SU-DHL-6 (cell line): ENCODE measurements around the gene CARHSP1.

Experiments used
- H2AFZ ChIP-seq: fragments of 200-600 bp; sonication (generic); 2 replicates; pipeline ENCODE4 v1.6.1; 2014; ENCODE audit warnings: low read depth, mild to moderate bottlenecking, moderate library complexity, mixed read lengths, antibody characterized with exemption, low read length; ENCODE audit not compliant: severe bottlenecking
- H3F3A ChIP-seq: fragments of 200-600 bp; shearing (Covaris generic); 2 replicates; pipeline ENCODE4 v1.6.0; 2016; ENCODE audit warnings: antibody characterized with exemption, mild to moderate bottlenecking; ENCODE audit not compliant: insufficient read depth
- H3K27ac ChIP-seq: fragments of 200-600 bp; sonication (generic); 2 replicates; pipeline ENCODE4 v1.5.1; 2016; ENCODE audit warnings: low read depth, mild to moderate bottlenecking, low read length, moderate library complexity, mixed read lengths
- H3K27me3 ChIP-seq: fragments of 200-600 bp; sonication (generic), shearing (Covaris generic); 2 replicates; pipeline ENCODE4 v1.6.0; 2014; ENCODE audit warnings: mild to moderate bottlenecking, low read length
- H3K36me3 ChIP-seq: fragments of 200-600 bp; sonication (generic); 2 replicates; pipeline ENCODE4 v1.6.1; 2014; ENCODE audit warnings: mild to moderate bottlenecking, low read length, mixed read lengths
- H3K4me2 ChIP-seq: fragments of 300-600, 200-600 bp; shearing (Covaris generic), sonication (generic); 2 replicates; pipeline ENCODE4 v1.6.0; 2014; ENCODE audit warnings: low read length, low read depth, mild to moderate bottlenecking; ENCODE audit not compliant: poor library complexity, severe bottlenecking
- H3K4me3 ChIP-seq: fragments of 200-600 bp; sonication (generic); 2 replicates; pipeline ENCODE4 v1.5.1; 2014; ENCODE audit warnings: antibody characterized with exemption, low read length, mild to moderate bottlenecking, mixed read lengths; ENCODE audit not compliant: insufficient read depth, poor library complexity, severe bottlenecking
- H3K79me2 ChIP-seq: fragments of 200-600 bp; sonication (generic); 2 replicates; pipeline ENCODE4 v1.6.1; 2014; ENCODE audit warnings: mild to moderate bottlenecking, low read length, moderate library complexity; ENCODE audit not compliant: insufficient read depth
- H3K9ac ChIP-seq: fragments of 200-600 bp; sonication (generic); 2 replicates; pipeline ENCODE4 v1.7.0; 2014; ENCODE audit warnings: mild to moderate bottlenecking, low read length
- H3K9me2 ChIP-seq: fragments of 200-600 bp; sonication (generic); replicated peaks from 2 replicates; pipeline ENCODE4 v1.6.1; 2014; ENCODE audit warnings: low read length; ENCODE audit not compliant: insufficient read depth
- H3K9me3 ChIP-seq: fragments of 200-600 bp; sonication (generic); 2 replicates; pipeline ENCODE4 v1.6.1; 2014; ENCODE audit warnings: low read length, mixed read lengths; ENCODE audit not compliant: insufficient read depth
- H4K20me1 ChIP-seq: fragments of 200-600 bp; sonication (generic); 2 replicates; pipeline ENCODE4 v1.6.1; 2014; ENCODE audit warnings: low read depth, mild to moderate bottlenecking, antibody characterized with exemption, low read length, moderate library complexity, mixed read lengths
- EZH2phosphoT487 ChIP-seq: fragments of 200-600 bp; sonication (generic), shearing (Covaris generic); conservative IDR thresholded peaks from 2 replicates; pipeline ENCODE4 v1.6.1; 2018; ENCODE audit warnings: mild to moderate bottlenecking, antibody characterized with exemption, low read length, moderate library complexity, mixed read lengths
- TF ChIP-seq, protein P1 (sequence below): fragments of 200-600 bp; sonication (generic); IDR thresholded peaks from one replicate; pipeline ENCODE4 v1.5.1; 2017; ENCODE audit warnings: antibody characterized with exemption, mild to moderate bottlenecking, low read length, moderate library complexity; ENCODE audit not compliant: insufficient read depth, poor library complexity, severe bottlenecking

The CARHSP1 gene

DNA sequence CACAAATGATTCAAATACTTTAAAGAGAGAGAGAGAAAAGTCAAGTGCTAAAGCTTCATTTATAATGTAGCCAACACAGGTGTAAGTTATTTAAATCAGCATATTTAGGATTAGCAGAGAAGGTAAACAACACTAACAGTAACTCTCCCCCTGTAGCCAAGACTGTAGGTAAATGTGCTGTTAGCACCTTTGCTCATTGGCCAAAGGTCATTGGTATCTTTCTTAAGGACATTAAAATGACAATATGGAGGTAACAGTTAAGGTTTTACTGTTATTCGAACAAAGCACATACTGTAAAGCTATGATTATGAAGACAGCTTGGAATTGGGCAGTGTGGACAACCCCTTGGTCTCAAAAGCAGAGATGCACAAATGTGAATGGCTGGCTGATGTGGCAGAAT lies 42.0 kb upstream of the CARHSP1 start:
- H3K9me3 ChIP-seq = no peaks in the 10 kb centered on the region
- no peaks in the 10 kb centered on the region for H3K9me2 ChIP-seq
- H4K20me1 ChIP-seq = peaks cover 19% of the 10 kb centered on the region
- peaks cover 54% of the 10 kb centered on the region for H3K36me3 ChIP-seq
- H3K27me3 ChIP-seq = no peaks in the 10 kb centered on the region
- no peak overlapping the region for H2AFZ ChIP-seq
- H3K27ac ChIP-seq = no peak overlapping the region
- H3K4me2 ChIP-seq = no peak overlapping the region
- no peak overlapping the region for H3K4me3 ChIP-seq
- no peak overlapping the region for H3K9ac ChIP-seq
- peaks cover 34% of the 10 kb centered on the region; the same call in 1 of the 2 replicates for H3K79me2 ChIP-seq
- no peak for TF ChIP-seq EZH2phosphoT487
- TF ChIP-seq, protein P1, sequence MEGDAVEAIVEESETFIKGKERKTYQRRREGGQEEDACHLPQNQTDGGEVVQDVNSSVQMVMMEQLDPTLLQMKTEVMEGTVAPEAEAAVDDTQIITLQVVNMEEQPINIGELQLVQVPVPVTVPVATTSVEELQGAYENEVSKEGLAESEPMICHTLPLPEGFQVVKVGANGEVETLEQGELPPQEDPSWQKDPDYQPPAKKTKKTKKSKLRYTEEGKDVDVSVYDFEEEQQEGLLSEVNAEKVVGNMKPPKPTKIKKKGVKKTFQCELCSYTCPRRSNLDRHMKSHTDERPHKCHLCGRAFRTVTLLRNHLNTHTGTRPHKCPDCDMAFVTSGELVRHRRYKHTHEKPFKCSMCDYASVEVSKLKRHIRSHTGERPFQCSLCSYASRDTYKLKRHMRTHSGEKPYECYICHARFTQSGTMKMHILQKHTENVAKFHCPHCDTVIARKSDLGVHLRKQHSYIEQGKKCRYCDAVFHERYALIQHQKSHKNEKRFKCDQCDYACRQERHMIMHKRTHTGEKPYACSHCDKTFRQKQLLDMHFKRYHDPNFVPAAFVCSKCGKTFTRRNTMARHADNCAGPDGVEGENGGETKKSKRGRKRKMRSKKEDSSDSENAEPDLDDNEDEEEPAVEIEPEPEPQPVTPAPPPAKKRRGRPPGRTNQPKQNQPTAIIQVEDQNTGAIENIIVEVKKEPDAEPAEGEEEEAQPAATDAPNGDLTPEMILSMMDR = no peak
- H3F3A ChIP-seq = no peaks in the 10 kb centered on the region

GRCh38 chr16:8908810-8909468 lies 40.1 kb upstream of the CARHSP1 start:
- TF ChIP-seq, protein P1 = no peak
- no peak for TF ChIP-seq EZH2phosphoT487
- Histone ChIP-seq H3K9me3 (no peaks in the 10 kb centered on the region), H3K27ac (no peak overlapping the region), H3K27me3 (no peaks in the 10 kb centered on the region), H3K36me3 (peaks cover 40% of the 10 kb centered on the region), H2AFZ (no peak overlapping the region), H3K9ac (no peak overlapping the region), H3F3A (no peaks in the 10 kb centered on the region), H3K79me2 (peaks cover 21% of the 10 kb centered on the region; the same call in 1 of the 2 replicates), H3K9me2 (no peaks in the 10 kb centered on the region), H4K20me1 (peaks cover 14% of the 10 kb centered on the region), H3K4me3 (no peak overlapping the region), H3K4me2 (no peak overlapping the region)

DNA sequence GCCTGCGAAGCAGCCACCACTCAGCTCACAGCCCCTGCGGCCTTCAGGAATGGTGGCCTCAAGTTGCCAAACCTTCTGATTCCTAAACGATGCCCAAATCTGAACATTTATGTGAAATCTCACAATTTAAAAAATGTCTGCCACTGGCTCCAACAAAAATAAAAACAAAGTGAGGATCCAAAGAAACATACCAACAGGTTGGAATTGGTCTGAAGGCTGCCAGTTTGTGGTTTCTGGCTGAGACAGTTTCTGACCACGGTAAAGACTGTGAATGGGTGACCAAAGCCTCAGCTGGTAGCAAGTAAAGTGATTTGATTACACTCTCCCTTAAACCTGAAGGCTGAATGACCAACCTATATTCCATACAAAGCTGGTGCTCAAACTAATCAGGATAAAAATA lies 38.3 kb upstream of the CARHSP1 start:
- H3K27ac ChIP-seq = no peak overlapping the region
- H3K9me3 ChIP-seq = no peaks in the 10 kb centered on the region
- H3K9ac ChIP-seq = no peak overlapping the region
- H3K4me3 ChIP-seq = no peak overlapping the region
- no peak overlapping the region for H3K4me2 ChIP-seq
- H4K20me1 ChIP-seq = peaks cover 14% of the 10 kb centered on the region
- TF ChIP-seq, protein P1 = no peak
- TF ChIP-seq EZH2phosphoT487 = no peak
- H3K36me3 ChIP-seq = peaks cover 49% of the 10 kb centered on the region
- no peaks in the 10 kb centered on the region for H3K9me2 ChIP-seq
- peaks cover 18% of the 10 kb centered on the region; the same call in 1 of the 2 replicates for H3K79me2 ChIP-seq
- no peaks in the 10 kb centered on the region for H3K27me3 ChIP-seq
- H2AFZ ChIP-seq = no peak overlapping the region
- no peaks in the 10 kb centered on the region for H3F3A ChIP-seq
